Activated CD8-positive, alpha-beta memory T cell treated with anti-CD3 and anti-CD28 coated beads, Interleukin-2, amount 10 ng/mL, durations not matched to agents 7 days and 5 days (primary cell): ENCODE data around the gene KIAA0825. TPM values are rescaled to one million over a fixed set of nuclear protein-coding genes. Genes with fewer than 3 reads are reported as not detected.

Source experiments
- ATAC-seq: fragments of 150-1000 bp; cut with Tn5 transposase; one replicate; pipeline ENCODE4 v1.10.0; 2021; ENCODE audit warnings: moderate library complexity
- CTCF ChIA-PET: fragments of 350-600 bp; sonication (Branson Sonifier 250); formaldehyde crosslinking; loops from one replicate; lab custom pipeline; 2021; ENCODE audit warnings: antibody characterized with exemption; lab: Charles Lee
- DNase-seq: peaks from one replicate; pipeline ENCODE4 v3.0.0-alpha.2; 2020
- H3K27ac Mint-ChIP-seq: one replicate; pipeline ENCODE4 v1.8.0; 2021; ENCODE audit warnings: mild to moderate bottlenecking, mixed read lengths
- H3K27me3 Mint-ChIP-seq: one replicate; pipeline ENCODE4 v1.8.0; 2021; ENCODE audit warnings: mixed read lengths
- H3K36me3 Mint-ChIP-seq: one replicate; pipeline ENCODE4 v1.8.0; 2021; ENCODE audit warnings: mild to moderate bottlenecking, mixed read lengths
- H3K4me1 Mint-ChIP-seq: one replicate; pipeline ENCODE4 v1.8.0; 2021; ENCODE audit warnings: mixed read lengths
- H3K4me3 Mint-ChIP-seq: one replicate; pipeline ENCODE4 v1.8.0; 2021; ENCODE audit warnings: mild to moderate bottlenecking, moderate library complexity, mixed read lengths
- H3K9me3 Mint-ChIP-seq: one replicate; pipeline ENCODE4 v1.8.0; 2022; ENCODE audit warnings: low read depth, mixed read lengths
- total RNA-seq, 2 experiments: library from RNA; stranded (reverse); gene quantifications; one replicate each; pipeline ENCODE4 v1.2.3, GENCODE V29; 2021

KIAA0825 gene
- total RNA-seq, 2 experiments from 2014 or later, result 2.7 to 3.3 TPM

DNA sequence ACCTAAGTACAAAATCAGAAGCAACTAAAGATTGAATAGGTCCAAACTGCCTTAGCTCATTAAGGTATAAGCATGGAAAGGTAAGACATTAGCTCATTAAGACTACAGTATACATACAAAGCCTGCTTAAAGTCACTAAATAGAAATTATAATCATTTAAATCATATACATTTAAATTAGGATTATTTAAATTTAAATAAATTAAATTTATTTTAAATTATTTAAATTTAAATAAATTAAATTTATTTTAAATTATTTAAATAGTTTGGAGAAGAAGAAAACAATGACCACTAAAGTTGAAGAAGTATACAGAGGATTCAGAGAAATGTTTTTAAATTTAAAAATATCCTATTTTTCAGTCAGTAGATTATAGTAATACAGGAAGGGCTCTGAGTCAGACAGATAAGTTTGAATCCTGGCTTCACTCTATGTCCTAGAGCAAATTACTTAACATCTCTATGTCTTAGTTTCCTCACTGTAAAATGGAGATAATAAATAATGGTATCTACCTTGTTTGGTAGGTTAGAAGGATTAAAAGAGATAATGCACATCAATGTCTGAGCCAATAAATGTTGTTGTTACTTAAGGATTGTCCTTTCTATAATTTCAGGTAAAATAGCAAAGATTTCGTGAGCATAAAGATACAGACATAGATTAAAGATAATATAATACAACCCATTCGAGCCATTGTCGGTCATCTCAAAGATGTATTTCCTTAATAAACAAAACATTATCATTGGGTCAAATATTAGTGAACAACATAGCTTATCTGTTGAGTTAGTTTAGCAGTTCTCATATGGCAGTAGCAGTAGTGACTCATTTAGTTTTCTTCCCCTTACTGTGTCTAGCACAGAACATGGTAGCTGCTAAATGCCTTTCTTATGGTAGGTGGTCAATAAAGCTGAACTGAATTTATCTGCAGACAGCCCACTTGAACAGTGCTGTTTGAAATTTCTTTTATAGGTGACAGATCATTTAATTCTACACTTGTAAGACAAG lies 100.6 kb downstream of the KIAA0825 start:
- ATAC-seq (no peak), DNase-seq (no peak)
- H3K27me3 Mint-ChIP-seq, result no peaks in the 10 kb centered on the region
- CTCF ChIA-PET, result interaction anchor here (2.8 kb wide), 1 partner anchor 220 kb away, joined by 13 read pairs; no protein-coding TSS in a partner anchor
- H3K9me3 Mint-ChIP-seq, result no peaks in the 10 kb centered on the region
- no peak overlapping the region for H3K27ac Mint-ChIP-seq
- H3K36me3 Mint-ChIP-seq, result peaks cover 2% of the 10 kb centered on the region
- no peaks in the 10 kb centered on the region for H3K4me1 Mint-ChIP-seq
- no peak overlapping the region for H3K4me3 Mint-ChIP-seq

DNA sequence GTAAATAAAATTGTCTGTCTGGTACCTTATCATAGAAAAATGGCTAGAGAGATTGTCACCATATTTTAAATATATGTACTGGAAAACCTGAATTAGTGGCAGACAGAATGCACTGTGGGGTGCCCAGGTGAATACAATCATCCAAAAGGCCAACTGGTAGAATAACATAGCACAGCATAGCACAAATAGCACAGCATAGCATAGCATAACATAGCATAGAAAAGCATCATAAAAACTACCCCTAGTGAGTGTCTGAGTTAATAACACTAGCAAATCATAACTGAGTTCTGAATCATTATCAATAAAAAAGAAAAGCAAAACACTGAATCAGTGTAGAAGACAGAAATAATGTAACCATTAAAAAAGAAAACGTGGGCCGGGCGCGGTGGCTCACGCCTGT lies 102.3 kb downstream of the KIAA0825 start:
- no peaks in the 10 kb centered on the region for H3K9me3 Mint-ChIP-seq
- no peak for DNase-seq
- H3K36me3 Mint-ChIP-seq, result peaks cover 2% of the 10 kb centered on the region
- H3K4me3 Mint-ChIP-seq, result no peak overlapping the region
- H3K4me1 Mint-ChIP-seq, result no peaks in the 10 kb centered on the region
- ATAC-seq, result no peak
- CTCF ChIA-PET, result interaction anchor here (1.8 kb wide), 1 partner anchor 9 kb away, joined by 7 read pairs; no protein-coding TSS in a partner anchor
- H3K27me3 Mint-ChIP-seq, result no peaks in the 10 kb centered on the region
- no peak overlapping the region for H3K27ac Mint-ChIP-seq

DNA sequence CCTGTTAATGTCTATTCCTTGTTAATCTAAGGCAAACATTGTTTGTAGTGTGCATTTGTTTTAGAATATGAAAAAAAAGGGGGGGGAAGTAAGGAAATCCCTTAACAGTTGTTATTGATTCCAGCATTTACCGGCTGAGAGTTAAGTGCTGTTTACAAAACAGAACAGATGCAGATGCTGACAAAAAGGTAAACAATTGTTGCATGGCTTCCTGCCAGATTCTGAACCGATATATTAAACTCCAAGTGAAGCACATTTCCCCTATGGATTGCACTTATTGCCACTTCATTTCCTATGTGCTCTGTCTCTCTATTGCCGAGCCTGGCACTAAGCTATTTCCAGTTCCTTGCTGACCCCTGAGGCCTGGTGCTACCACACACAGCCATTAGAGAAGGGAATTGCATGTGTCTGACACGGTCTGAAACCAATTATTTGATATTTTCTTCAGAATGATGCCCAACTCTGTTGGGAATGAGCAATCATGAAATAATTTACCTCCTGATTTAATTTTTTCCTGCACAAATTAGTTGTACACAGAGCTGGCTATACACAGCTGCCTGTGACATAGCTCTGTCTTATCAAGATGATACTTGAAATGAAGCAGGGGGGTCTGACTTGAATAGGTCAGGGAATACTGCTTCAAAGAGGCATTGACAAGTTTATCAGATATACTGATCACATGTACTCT lies 109.8 kb downstream of the KIAA0825 start:
- CTCF ChIA-PET, result interaction anchor here (0.7 kb wide), 1 partner anchor 9 kb away, joined by 3 read pairs; no protein-coding TSS in a partner anchor
- Mint-ChIP-seq H3K36me3 (no peaks in the 10 kb centered on the region), H3K27ac (no peak overlapping the region), H3K27me3 (no peaks in the 10 kb centered on the region), H3K4me1 (no peaks in the 10 kb centered on the region), H3K4me3 (no peak overlapping the region), H3K9me3 (no peaks in the 10 kb centered on the region)
- DNase-seq, result no peak
- no peak for ATAC-seq

DNA sequence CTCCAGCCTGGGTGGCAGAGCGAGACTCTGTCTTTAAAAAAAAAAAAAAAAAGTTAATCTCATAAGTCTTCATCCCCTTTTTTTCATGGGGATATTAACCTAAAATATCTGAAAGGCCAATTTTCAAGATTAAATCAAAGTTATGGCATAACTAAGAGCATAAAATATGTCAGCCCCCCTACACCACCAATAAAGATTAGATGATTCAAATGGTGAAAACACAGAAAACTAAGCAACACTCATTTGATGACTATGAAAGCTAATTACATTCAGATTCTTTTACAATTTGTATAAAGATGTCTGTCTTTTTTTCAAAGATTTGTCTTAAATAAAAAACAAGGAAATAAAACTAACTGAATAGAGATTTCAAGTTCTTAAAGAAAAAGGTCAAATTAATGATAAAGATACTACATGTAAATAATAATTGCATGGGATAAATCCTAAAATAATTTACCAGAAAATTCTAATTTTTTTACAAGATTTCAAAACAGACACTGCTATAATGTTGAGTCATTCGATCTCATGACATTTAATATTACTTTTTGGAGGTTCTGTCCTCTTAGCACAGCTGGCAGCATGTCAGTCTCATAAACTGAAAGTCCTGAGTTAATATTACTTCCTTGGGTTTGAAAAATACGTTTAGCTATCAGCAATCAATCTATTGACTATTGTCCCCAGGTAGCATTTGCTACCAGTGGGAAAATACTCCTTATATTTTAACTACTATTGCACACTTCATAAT lies 112.9 kb downstream of the KIAA0825 start:
- Mint-ChIP-seq H3K27me3 (no peaks in the 10 kb centered on the region), H3K4me3 (no peak overlapping the region), H3K36me3 (no peaks in the 10 kb centered on the region), H3K9me3 (no peaks in the 10 kb centered on the region), H3K27ac (no peak overlapping the region), H3K4me1 (no peaks in the 10 kb centered on the region)
- no peak for ATAC-seq
- CTCF ChIA-PET, result no interaction called here
- DNase-seq, result no peak

DNA sequence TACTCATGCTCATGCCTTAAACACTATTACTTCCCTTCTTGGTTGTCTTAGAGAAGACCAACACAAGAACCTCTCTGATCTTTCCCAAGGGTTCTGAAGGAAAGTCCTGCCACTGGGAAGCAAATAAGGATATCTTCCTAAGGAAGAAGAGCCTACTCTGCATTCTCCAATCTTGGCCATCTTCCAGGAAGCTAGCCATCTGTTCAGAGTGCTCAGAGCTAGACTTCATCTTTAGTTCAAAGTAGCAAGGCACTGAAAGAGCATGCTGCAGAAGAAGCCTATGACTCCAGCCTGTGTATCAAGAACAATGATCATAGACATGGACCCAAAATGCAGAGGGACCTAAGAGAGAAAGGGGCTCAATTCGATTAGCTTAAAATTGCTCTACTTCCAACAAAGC lies 114.7 kb downstream of the KIAA0825 start:
- Mint-ChIP-seq H3K27ac (no peak overlapping the region), H3K4me3 (no peak overlapping the region), H3K36me3 (no peaks in the 10 kb centered on the region), H3K27me3 (no peaks in the 10 kb centered on the region), H3K9me3 (no peaks in the 10 kb centered on the region), H3K4me1 (peaks cover 2% of the 10 kb centered on the region)
- CTCF ChIA-PET, result interaction anchor here (1.5 kb wide), 1 partner anchor 21 kb away, joined by 3 read pairs; no protein-coding TSS in a partner anchor
- no peak for ATAC-seq
- DNase-seq, result no peak

DNA sequence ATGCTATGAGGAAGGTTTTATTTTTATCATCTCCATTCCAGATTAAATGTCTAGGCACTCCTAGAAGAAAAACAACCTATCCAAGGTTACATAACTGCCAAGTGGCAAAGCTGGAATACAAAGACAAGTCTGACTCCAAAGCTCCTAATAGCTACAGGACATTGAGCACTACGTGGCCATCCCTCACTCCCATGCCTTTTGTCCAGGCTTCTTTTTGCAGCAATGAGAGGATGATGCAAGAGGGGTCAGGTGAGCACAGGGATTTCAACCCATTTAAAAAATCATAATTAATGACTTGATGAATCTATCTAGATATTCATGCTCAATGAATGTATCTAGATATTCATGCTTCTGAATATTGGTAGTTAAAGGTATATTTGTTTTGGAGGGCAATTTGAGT lies 117.0 kb downstream of the KIAA0825 start:
- Mint-ChIP-seq H3K36me3 (peaks cover 1% of the 10 kb centered on the region), H3K27me3 (no peaks in the 10 kb centered on the region), H3K27ac (no peak overlapping the region), H3K4me3 (no peak overlapping the region), H3K4me1 (peaks cover 2% of the 10 kb centered on the region), H3K9me3 (no peaks in the 10 kb centered on the region)
- DNase-seq (no peak), ATAC-seq (no peak)
- CTCF ChIA-PET, result no interaction called here

DNA sequence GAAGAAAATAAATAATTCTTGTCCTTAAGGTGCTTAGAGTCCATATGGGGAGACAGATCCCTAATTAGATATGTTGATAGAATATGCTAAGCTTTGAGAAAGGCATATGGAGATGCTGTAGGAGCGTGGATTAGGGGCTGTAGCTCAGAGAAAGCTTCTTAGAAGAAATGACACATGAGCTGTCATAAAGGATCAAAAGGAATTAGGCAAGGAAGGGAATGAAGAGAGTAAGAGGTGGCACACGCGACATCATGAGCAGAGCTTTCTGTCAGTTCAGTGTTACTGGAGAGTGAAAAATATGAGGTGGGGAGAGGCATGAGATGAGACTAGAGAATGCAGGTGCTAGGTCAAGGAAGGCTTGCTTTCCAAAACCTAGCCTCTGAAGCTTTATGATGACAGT lies 118.6 kb downstream of the KIAA0825 start:
- Mint-ChIP-seq H3K27ac (no peak overlapping the region), H3K9me3 (no peaks in the 10 kb centered on the region), H3K4me3 (no peak overlapping the region), H3K36me3 (peaks cover 1% of the 10 kb centered on the region), H3K27me3 (no peaks in the 10 kb centered on the region), H3K4me1 (peaks cover 2% of the 10 kb centered on the region)
- ATAC-seq (no peak), DNase-seq (no peak)
- CTCF ChIA-PET, result interaction anchor here (1.1 to 1.2 kb wide), 2 partner anchors 9 to 24 kb away, joined by 3 read pairs; no protein-coding TSS in a partner anchor

DNA sequence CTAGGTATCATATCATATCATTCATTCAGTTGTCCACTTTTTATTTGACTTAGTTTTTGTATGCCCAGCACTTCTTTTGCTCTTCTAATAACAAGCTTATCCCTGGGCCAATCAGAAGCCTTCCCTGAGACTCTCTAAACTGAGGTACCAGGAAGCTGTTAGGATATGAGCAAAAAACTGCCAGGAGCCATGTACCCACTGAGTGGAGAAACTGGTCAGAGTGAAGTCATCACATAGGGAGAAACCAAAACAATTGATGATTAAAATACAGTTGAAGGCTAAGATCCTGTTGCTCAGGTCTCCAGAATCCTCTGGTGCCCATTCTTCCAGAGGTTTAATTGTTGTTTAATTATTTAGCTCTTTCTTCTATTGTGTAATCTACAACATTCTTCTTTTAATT lies 120.2 kb downstream of the KIAA0825 start:
- CTCF ChIA-PET, result no interaction called here
- no peaks in the 10 kb centered on the region for H3K27me3 Mint-ChIP-seq
- peaks cover 1% of the 10 kb centered on the region for H3K36me3 Mint-ChIP-seq
- no peak overlapping the region for H3K27ac Mint-ChIP-seq
- no peaks in the 10 kb centered on the region for H3K9me3 Mint-ChIP-seq
- peaks cover 2% of the 10 kb centered on the region for H3K4me1 Mint-ChIP-seq
- ATAC-seq (no peak), DNase-seq (no peak)
- no peak overlapping the region for H3K4me3 Mint-ChIP-seq

DNA sequence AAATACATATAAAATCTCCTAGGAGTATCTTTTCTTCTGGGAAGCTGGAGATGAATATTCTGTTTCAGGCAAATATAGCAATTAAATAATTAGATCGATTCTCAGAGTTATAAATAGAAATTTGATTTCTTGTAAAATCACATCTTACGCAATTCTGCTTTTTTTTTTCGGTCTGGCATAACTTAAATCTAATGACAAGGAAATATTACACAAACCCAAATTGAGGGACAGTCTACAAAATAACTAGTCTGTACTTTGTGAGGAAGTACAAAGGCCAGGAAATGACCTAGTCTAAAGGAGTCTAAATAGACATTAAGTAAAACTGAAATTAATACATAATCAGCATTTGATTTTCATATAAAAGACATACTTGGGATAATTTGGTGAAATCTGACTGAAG lies 133.3 kb downstream of the KIAA0825 start:
- Mint-ChIP-seq H3K27me3 (no peaks in the 10 kb centered on the region), H3K9me3 (no peaks in the 10 kb centered on the region), H3K4me1 (no peaks in the 10 kb centered on the region), H3K27ac (no peak overlapping the region), H3K4me3 (no peak overlapping the region), H3K36me3 (no peaks in the 10 kb centered on the region)
- no peak for DNase-seq
- ATAC-seq, result no peak
- CTCF ChIA-PET, result no interaction called here

DNA sequence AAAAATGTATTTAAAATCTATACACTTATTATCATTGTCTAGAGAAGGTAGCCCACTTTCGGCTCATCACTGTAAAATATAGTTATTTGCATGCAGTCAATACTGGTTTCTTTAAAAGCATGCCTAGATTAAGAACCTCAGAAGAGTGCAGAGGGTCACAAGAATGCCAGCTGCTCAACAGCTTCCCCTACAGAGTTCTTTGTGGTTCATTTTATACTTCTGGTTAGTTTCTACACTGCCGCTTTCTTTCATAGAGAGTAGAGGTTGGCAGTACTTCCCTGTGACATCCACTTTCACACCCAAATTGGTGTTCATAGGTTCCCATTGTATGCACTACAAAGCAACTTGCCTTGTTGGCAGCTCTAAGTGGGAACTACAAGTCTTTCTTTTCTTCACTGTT lies 137.3 kb downstream of the KIAA0825 start:
- H3K9me3 Mint-ChIP-seq, result no peaks in the 10 kb centered on the region

DNA sequence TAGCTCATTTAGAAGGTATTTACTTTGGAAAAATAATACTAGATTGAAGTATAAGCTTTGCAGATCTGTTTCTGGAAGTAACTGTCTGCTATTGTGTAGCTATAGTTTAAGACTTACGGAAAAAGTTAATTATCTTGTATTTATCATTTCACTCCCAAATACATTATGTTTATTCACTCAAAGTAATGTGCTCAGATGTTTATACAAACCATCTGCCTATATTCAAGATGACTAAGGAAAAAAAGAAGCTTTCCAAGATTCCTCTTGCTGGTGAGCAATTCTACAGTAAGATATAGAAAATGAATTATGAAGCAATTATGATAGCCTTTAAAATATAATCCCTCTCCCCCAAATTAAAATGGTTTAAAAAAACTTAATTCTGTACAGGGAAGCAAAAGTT lies 137.9 kb downstream of the KIAA0825 start:
- ATAC-seq, result no peak
- no peak for DNase-seq
- CTCF ChIA-PET, result no interaction called here
- Mint-ChIP-seq H3K36me3 (no peaks in the 10 kb centered on the region), H3K27me3 (no peaks in the 10 kb centered on the region), H3K4me3 (no peak overlapping the region), H3K4me1 (no peaks in the 10 kb centered on the region), H3K27ac (no peak overlapping the region), H3K9me3 (no peaks in the 10 kb centered on the region)

More for the DNA sequence above, 137.3 kb downstream of the KIAA0825 start:
- Mint-ChIP-seq H3K27me3 (no peaks in the 10 kb centered on the region), H3K36me3 (no peaks in the 10 kb centered on the region), H3K27ac (no peak overlapping the region), H3K4me1 (no peaks in the 10 kb centered on the region), H3K4me3 (no peak overlapping the region)
- ATAC-seq (no peak), DNase-seq (no peak)
- CTCF ChIA-PET, result no interaction called here

DNA sequence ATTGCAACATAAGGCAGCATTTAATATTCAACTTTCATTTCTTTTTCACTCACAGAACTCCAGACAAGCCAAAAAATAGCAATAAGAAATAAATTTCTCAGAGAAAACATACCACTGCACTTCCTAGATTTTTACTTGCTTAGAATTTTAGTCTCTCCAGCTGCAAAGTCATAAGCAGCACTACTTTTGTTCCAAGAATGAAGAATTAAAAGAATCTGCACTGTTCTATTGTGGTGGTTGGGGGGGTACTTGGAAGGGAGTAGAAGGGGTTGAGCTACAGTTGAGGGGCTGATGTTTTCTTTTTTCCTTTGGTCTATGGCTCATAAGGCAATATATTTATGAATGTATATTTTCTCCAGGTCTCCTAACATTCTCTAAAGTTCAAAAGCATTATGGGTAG lies 144.5 kb downstream of the KIAA0825 start:
- ATAC-seq, result no peak
- H3K27ac Mint-ChIP-seq, result no peak overlapping the region
- H3K9me3 Mint-ChIP-seq, result no peaks in the 10 kb centered on the region
- no peaks in the 10 kb centered on the region for H3K36me3 Mint-ChIP-seq
- no peaks in the 10 kb centered on the region for H3K4me1 Mint-ChIP-seq
- H3K27me3 Mint-ChIP-seq, result no peaks in the 10 kb centered on the region
- CTCF ChIA-PET, result no interaction called here
- DNase-seq, result no peak
- no peak overlapping the region for H3K4me3 Mint-ChIP-seq

DNA sequence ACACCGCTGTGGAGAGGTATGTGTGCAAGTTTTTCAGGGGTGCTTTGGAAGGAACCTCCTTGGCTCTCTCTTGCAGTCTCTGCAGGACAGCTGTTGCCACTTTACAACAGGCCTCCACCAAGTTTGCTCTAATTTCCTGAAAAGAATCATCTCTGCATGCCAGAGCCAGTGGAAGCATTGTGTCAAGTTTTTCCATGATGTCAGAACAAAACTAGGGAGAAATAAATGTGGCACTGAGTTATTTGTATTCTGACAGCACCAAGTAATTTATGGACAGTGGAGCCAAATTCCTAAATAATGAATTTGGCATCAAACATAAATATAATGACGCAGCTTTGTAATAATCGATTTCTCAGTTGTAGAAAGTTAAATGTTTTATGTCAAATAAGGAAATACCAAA lies 146.9 kb downstream of the KIAA0825 start:
- H3K9me3 Mint-ChIP-seq, result no peaks in the 10 kb centered on the region
- CTCF ChIA-PET, result no interaction called here
- no peak for ATAC-seq
- H3K36me3 Mint-ChIP-seq, result no peaks in the 10 kb centered on the region
- no peak overlapping the region for H3K27ac Mint-ChIP-seq
- H3K27me3 Mint-ChIP-seq, result no peaks in the 10 kb centered on the region
- no peak for DNase-seq
- no peaks in the 10 kb centered on the region for H3K4me1 Mint-ChIP-seq
- H3K4me3 Mint-ChIP-seq, result no peak overlapping the region
